HEK293T (cell line): ENCODE data around the gene TRNP1.

Source experiments
- CTCF ChIA-PET: fragments of 350-600 bp; formaldehyde crosslinking; extraction: SDS; loops from one replicate; lab custom pipeline; 2021; ENCODE audit warnings: antibody characterized with exemption, inconsistent platforms; lab: Yijun Ruan, JAX
- POLR2A ChIA-PET: fragments of 350-600 bp; formaldehyde crosslinking; extraction: SDS; loops from one replicate; lab custom pipeline; 2020; ENCODE audit warnings: antibody characterized with exemption, inconsistent platforms; lab: Yijun Ruan, JAX
- DNase-seq: peaks from one replicate; pipeline ENCODE4 v3.0.0; 2012; ENCODE audit warnings: mixed read lengths; ENCODE audit errors: extremely low spot score
- ARNT ChIP-seq: fragments of 450-650 bp; IDR thresholded peaks from 2 replicates; pipeline ENCODE4 v1.6.1; 2017; ENCODE audit warnings: mild to moderate bottlenecking
- BHLHE40 ChIP-seq: fragments of 450-650 bp; IDR thresholded peaks from 2 replicates; pipeline ENCODE4 v1.6.1; 2016; ENCODE audit warnings: mild to moderate bottlenecking, moderate library complexity, borderline replicate concordance
- CTBP1 ChIP-seq: fragments of 450-650 bp; IDR thresholded peaks from 2 replicates; pipeline ENCODE4 v1.6.1; 2016; ENCODE audit warnings: borderline replicate concordance
- ELF4 ChIP-seq: fragments of 450-650 bp; IDR thresholded peaks from 2 replicates; pipeline ENCODE4 v1.6.1; 2017; ENCODE audit warnings: antibody characterized with exemption
- FOXA1 ChIP-seq: fragments of 450-650 bp; IDR thresholded peaks from 2 replicates; pipeline ENCODE4 v1.6.1; 2016; ENCODE audit warnings: mild to moderate bottlenecking
- FOXK2 ChIP-seq: fragments of 450-650 bp; IDR thresholded peaks from 2 replicates; pipeline ENCODE4 v1.6.1; 2016; ENCODE audit warnings: mild to moderate bottlenecking
- FOXM1 ChIP-seq: fragments of 450-650 bp; IDR thresholded peaks from 2 replicates; pipeline ENCODE4 v1.6.1; 2017; ENCODE audit warnings: mild to moderate bottlenecking, borderline replicate concordance
- HDGF ChIP-seq: fragments of 450-650 bp; IDR thresholded peaks from 2 replicates; pipeline ENCODE4 v1.6.1; 2017; ENCODE audit warnings: antibody characterized with exemption, borderline replicate concordance
- L3MBTL2 ChIP-seq: fragments of 450-650 bp; conservative IDR thresholded peaks from 2 replicates; pipeline ENCODE4 v1.6.1; 2016; ENCODE audit warnings: mild to moderate bottlenecking
- LEF1 ChIP-seq: fragments of 450-650 bp; IDR thresholded peaks from 2 replicates; pipeline ENCODE4 v1.6.1; 2017; ENCODE audit warnings: mild to moderate bottlenecking, borderline replicate concordance
- NFRKB ChIP-seq: fragments of 450-650 bp; IDR thresholded peaks from 2 replicates; pipeline ENCODE4 v1.6.1; 2016; ENCODE audit warnings: mild to moderate bottlenecking, moderate library complexity
- SP1 ChIP-seq: fragments of 450-650 bp; IDR thresholded peaks from 2 replicates; pipeline ENCODE4 v1.6.1; 2017
- SUZ12 ChIP-seq: fragments of 450-650 bp; IDR thresholded peaks from 2 replicates; pipeline ENCODE4 v1.6.1; 2016; ENCODE audit warnings: mild to moderate bottlenecking
- TARDBP ChIP-seq: fragments of 450-650 bp; IDR thresholded peaks from 2 replicates; pipeline ENCODE4 v1.6.1; 2016
- ZNF384 ChIP-seq: fragments of 450-650 bp; IDR thresholded peaks from 2 replicates; pipeline ENCODE4 v1.6.1; 2016
- TF ChIP-seq, protein P1 (sequence below): fragments of 450-650 bp; IDR thresholded peaks from 2 replicates; pipeline ENCODE4 v1.6.1; 2016

The TRNP1 gene

DNA sequence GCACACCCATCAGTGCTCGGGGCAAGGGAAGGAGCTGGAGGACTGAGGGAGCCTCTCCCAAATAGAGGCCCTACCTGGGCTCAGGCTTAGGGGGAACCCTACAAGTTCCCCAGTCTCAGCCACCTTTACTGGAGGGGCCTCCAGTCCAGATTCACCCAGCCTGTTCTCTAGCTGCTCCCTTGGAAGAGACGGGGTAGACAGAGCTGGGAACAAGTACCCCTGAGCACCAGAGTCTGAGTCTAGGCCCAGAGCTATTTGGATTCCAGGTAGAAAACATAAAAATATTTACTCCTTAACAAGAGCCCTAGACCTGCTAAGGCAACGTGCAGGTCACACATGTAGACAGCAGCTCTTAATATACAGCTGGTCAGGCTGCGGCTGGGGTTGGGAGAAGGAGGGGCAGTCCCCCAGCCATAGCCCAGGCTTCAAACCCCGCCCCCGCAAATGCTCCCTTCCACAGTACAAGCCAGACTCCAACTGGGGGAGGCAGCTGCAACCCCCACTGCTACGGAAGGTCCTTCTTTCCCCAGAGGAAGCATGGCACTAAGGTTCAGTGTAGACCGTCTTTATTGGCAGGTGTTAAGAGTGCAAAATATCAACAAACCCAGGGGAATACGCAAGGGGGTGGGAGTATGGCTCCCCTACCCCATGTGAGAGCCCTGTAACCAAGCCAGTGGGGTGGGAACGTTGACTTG is 11.1 kb downstream of the TRNP1 start:
- no peak for DNase-seq
- ChIA-PET POLR2A (no interaction called here), CTCF (no interaction called here)

DNA sequence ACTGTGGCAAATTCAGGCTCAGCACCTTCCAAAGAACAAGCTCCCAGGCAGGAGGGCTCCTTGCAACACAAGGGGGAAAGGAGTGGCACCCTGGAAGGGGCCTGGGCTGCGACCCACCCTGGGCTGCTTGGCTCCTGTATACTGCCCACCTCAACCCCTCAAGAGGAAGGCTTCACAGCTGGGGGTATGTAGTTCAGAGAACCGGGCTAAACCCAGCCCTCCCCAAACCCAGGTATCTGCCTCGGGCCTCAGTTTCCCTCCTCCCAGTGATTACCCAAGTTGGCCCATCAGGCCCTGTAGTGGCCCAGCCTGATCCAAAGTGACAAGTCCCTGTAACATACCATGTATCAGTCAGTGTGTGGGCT is 11.7 kb downstream of the TRNP1 start:
- no peak for DNase-seq
- ChIA-PET CTCF (no interaction called here), POLR2A (no interaction called here)
- TF ChIP-seq SP1 (no peak), FOXA1 (no peak), ZNF384 (no peak), BHLHE40 (no peak), HDGF (no peak), CTBP1 (no peak), ELF4 (no peak), LEF1 (no peak), L3MBTL2 (no peak), FOXK2 (no peak)
- TF ChIP-seq, protein P1, sequence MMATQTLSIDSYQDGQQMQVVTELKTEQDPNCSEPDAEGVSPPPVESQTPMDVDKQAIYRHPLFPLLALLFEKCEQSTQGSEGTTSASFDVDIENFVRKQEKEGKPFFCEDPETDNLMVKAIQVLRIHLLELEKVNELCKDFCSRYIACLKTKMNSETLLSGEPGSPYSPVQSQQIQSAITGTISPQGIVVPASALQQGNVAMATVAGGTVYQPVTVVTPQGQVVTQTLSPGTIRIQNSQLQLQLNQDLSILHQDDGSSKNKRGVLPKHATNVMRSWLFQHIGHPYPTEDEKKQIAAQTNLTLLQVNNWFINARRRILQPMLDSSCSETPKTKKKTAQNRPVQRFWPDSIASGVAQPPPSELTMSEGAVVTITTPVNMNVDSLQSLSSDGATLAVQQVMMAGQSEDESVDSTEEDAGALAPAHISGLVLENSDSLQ, result no peak

More for the DNA sequence above, 11.1 kb downstream of the TRNP1 start:
- TF ChIP-seq SP1 (no peak), FOXM1 (no peak), FOXK2 (no peak), ARNT (no peak), HDGF (no peak), NFRKB (no peak), L3MBTL2 (no peak), CTBP1 (no peak)
- TF ChIP-seq, protein P1, result no peak

GRCh38 chr1:27005648-27006496 is 12.4 kb downstream of the TRNP1 start:
- no peak for TF ChIP-seq FOXA1
- TF ChIP-seq ELF4, result no peak
- TF ChIP-seq FOXK2, result no peak
- TF ChIP-seq HDGF, result no peak
- TF ChIP-seq SUZ12, result no peak
- TF ChIP-seq FOXM1, result no peak
- CTCF ChIA-PET, result no interaction called here
- POLR2A ChIA-PET, result no interaction called here

GRCh38 chr1:27006683-27007082 is 13.2 kb downstream of the TRNP1 start:
- CTCF ChIA-PET, result interaction anchor here (1.3 kb wide), 1 partner anchor 9 kb away, joined by 3 read pairs; no protein-coding TSS in a partner anchor
- POLR2A ChIA-PET, result no interaction called here
- DNase-seq, result no peak
- TF ChIP-seq HDGF (no peak), SP1 (no peak), ELF4 (no peak), L3MBTL2 (no peak), FOXK2 (no peak), SUZ12 (no peak), BHLHE40 (no peak), FOXM1 (no peak), FOXA1 (no peak), ARNT (no peak), TARDBP (no peak), CTBP1 (no peak)
- TF ChIP-seq, protein P1, result no peak

More at GRCh38 chr1:27005648-27006496, 12.4 kb downstream of the TRNP1 start:
- no peak for DNase-seq

DNA sequence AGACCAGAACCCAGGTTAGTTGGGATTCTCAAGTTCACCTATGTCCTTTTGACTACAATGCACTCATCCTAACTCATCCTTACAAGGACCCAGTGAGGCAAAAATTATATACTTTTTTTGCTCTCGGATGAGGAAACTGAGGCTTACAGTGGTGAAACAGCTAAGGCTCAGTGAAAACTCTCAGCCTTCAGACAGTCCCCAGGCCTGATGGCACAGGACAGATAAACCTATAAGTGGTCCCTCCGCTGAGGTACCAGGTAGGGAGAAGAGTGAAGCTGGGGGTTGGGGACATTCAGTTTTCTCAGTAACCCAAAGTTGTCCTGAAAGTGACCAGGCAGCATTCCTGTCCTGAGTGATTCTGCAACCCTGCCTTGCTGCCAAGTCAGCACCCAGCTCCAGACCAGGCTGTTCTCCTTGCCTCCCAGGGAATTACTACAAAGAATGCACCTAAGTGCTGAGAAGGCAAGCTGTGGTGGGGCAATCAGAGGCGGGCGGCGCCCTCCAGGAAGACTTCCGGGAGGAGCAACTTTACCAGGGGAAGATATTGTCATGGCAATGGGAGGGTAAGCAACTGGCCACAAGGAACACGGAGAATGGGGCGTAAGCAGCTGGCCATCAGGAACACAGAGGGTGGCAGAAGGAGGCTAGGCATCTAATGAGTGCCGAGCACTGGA is 14.6 kb downstream of the TRNP1 start:
- ChIA-PET POLR2A (no interaction called here), CTCF (interaction anchor here (0.7 to 3.1 kb wide), 5 partner anchors 10 to 362 kb away, joined by 3 to 24 read pairs (median 3); no protein-coding TSS in a partner anchor)
- no peak for DNase-seq
- TF ChIP-seq FOXK2 (no peak), FOXM1 (no peak), SP1 (no peak), L3MBTL2 (no peak), TARDBP (no peak), HDGF (no peak), FOXA1 (no peak), ELF4 (no peak), BHLHE40 (no peak), LEF1 (no peak), CTBP1 (no peak), ZNF384 (no peak)
- TF ChIP-seq, protein P1, result no peak
